ENCODE measurements around the gene CCDC170. TPM values are rescaled to one million over a fixed set of nuclear protein-coding genes. Genes with fewer than 3 reads are reported as not detected.
"Not testable (repeated sequence)": the region's sequence is repeated elsewhere in the genome, so short reads cannot be mapped to it uniquely, and the experiment has no call there.

CCDC170 gene
- total RNA-seq, 1 experiment from 2014 or later: 0.12 TPM

DNA sequence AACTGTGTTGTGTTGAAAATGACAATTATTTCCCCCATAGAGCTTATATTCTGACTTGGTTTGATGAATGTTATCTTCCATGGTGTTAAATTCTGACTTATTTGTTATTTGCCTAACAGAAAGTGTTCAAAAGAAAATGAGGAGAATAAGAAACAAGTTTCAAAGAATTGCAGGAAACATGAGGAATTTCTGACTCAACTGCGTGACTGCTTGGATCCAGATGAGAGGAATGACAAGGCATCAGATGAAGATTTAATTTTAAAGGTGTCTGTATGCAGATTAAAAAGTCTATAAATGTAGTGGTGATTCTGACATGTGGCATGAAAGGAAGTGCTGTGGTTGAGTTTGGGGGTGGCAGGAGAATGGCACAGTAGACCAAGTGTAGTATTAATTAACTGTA, 50.6 kb downstream of the CCDC170 start:
- ATAC-seq (no peak), DNase-seq (ENCODE audit: low read depth, low spot score) (no peak)
- no peaks in the 10 kb centered on the region for H3K27me3 ChIP-seq (ENCODE audit: insufficient read depth, low read length)
- BruUV-seq (replicated peaks): no TSS peak
- intact Hi-C loops (cut with micrococcal nuclease): no loop called here
- no peaks in the 10 kb centered on the region for H3K4me1 ChIP-seq (ENCODE audit: control insufficient read depth in 1 of 2, insufficient read depth in 2 of 2, low read length in 2 of 2)
- ChIA-PET CTCF (no interaction called here), POLR2A (no interaction called here), RAD21 (ENCODE audit: low non-redundant PET in 1 of 2, low total read pairs in 2 of 2, uncharacterized antibody in 2 of 2, unreplicated experiment in 2 of 2) (no interaction called here)
- no peaks in the 10 kb centered on the region for H3K79me2 ChIP-seq (ENCODE audit: insufficient read depth, low read length)
- H3K9me2 ChIP-seq (ENCODE audit: insufficient read depth): no peaks in the 10 kb centered on the region
- H3K9me3 ChIP-seq (ENCODE audit: control insufficient read depth in 1 of 2, insufficient read depth in 1 of 2, low read depth in 1 of 2, low read length in 2 of 2): 0 out of 4 replicates have a peak, but pooled peaks cover 0 to 3% of the 10 kb centered on the region in 2 experiments
- TF ChIP-seq POLR2A (IDR thresholded peaks at IDR 0.05; ENCODE audit: borderline replicate concordance, extremely low read depth, insufficient read depth, insufficient read length) (no peak), FOSL1 (IDR thresholded peaks at IDR 0.05; ENCODE audit: low read depth) (no peak), ZFX (IDR thresholded peaks at IDR 0.05) (no peak), ELF1 (IDR thresholded peaks at IDR 0.05; ENCODE audit: borderline replicate concordance, low read depth) (no peak), SRF (IDR thresholded peaks at IDR 0.05; ENCODE audit: low read depth) (no peak), SIN3A (IDR thresholded peaks at IDR 0.05; ENCODE audit: low read depth) (no peak)
- TF ChIP-seq, protein P1, sequence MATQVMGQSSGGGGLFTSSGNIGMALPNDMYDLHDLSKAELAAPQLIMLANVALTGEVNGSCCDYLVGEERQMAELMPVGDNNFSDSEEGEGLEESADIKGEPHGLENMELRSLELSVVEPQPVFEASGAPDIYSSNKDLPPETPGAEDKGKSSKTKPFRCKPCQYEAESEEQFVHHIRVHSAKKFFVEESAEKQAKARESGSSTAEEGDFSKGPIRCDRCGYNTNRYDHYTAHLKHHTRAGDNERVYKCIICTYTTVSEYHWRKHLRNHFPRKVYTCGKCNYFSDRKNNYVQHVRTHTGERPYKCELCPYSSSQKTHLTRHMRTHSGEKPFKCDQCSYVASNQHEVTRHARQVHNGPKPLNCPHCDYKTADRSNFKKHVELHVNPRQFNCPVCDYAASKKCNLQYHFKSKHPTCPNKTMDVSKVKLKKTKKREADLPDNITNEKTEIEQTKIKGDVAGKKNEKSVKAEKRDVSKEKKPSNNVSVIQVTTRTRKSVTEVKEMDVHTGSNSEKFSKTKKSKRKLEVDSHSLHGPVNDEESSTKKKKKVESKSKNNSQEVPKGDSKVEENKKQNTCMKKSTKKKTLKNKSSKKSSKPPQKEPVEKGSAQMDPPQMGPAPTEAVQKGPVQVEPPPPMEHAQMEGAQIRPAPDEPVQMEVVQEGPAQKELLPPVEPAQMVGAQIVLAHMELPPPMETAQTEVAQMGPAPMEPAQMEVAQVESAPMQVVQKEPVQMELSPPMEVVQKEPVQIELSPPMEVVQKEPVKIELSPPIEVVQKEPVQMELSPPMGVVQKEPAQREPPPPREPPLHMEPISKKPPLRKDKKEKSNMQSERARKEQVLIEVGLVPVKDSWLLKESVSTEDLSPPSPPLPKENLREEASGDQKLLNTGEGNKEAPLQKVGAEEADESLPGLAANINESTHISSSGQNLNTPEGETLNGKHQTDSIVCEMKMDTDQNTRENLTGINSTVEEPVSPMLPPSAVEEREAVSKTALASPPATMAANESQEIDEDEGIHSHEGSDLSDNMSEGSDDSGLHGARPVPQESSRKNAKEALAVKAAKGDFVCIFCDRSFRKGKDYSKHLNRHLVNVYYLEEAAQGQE (IDR thresholded peaks at IDR 0.05; ENCODE audit: low read depth): no peak
- TF ChIP-seq, protein P2, sequence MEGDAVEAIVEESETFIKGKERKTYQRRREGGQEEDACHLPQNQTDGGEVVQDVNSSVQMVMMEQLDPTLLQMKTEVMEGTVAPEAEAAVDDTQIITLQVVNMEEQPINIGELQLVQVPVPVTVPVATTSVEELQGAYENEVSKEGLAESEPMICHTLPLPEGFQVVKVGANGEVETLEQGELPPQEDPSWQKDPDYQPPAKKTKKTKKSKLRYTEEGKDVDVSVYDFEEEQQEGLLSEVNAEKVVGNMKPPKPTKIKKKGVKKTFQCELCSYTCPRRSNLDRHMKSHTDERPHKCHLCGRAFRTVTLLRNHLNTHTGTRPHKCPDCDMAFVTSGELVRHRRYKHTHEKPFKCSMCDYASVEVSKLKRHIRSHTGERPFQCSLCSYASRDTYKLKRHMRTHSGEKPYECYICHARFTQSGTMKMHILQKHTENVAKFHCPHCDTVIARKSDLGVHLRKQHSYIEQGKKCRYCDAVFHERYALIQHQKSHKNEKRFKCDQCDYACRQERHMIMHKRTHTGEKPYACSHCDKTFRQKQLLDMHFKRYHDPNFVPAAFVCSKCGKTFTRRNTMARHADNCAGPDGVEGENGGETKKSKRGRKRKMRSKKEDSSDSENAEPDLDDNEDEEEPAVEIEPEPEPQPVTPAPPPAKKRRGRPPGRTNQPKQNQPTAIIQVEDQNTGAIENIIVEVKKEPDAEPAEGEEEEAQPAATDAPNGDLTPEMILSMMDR (IDR thresholded peaks at IDR 0.05 in 2 of 3, conservative IDR thresholded peaks at IDR 0.05 in 1 of 3; ENCODE audit: borderline replicate concordance in 1 of 3, insufficient read depth in 1 of 3, low read depth in 2 of 3, low read length in 2 of 3): no peak
- TF ChIP-seq, protein P3, sequence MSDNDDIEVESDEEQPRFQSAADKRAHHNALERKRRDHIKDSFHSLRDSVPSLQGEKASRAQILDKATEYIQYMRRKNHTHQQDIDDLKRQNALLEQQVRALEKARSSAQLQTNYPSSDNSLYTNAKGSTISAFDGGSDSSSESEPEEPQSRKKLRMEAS (IDR thresholded peaks at IDR 0.05): no peak
- H3K36me3 ChIP-seq (ENCODE audit: control insufficient read depth in 1 of 2, insufficient read depth in 2 of 2, low read length in 2 of 2): no peaks in the 10 kb centered on the region
- no peaks in the 10 kb centered on the region for H4K20me1 ChIP-seq (ENCODE audit: insufficient read depth)
- H2AFZ ChIP-seq (ENCODE audit: low read depth, low read length, poor library complexity, severe bottlenecking): no peak overlapping the region
- H3K27ac ChIP-seq (ENCODE audit: low read depth, low read length): no peak overlapping the region
- no peak overlapping the region for H3K4me2 ChIP-seq (ENCODE audit: low read length)
- H3K9ac ChIP-seq (ENCODE audit: low read length): no peak overlapping the region
- no peak overlapping the region for H3K4me3 ChIP-seq (replicated peaks in 1 of 2; ENCODE audit: low read depth in 1 of 2, low read length in 2 of 2)

DNA sequence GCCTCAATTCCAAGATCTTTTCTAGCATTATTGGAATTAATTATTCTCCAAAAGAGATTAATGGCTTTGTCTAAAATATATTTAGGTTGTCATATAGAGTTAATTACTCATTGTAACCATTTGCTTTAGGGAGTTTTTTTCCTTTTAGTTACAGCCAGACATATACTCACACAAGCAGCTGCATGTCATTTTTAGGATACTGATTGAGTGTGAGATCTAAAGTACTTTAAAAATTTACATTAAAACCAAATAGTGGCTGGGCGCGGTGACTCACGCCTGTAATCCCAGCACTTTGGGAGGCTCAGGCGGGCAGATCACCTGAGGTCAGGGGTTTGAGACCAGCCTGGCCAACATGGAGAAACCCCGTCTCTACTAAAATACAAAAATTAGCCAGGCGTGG, 51.1 kb downstream of the CCDC170 start:
- RAD21 ChIA-PET (ENCODE audit: low non-redundant PET in 1 of 2, low total read pairs in 2 of 2, uncharacterized antibody in 2 of 2, unreplicated experiment in 2 of 2); H3K4me1 ChIP-seq (ENCODE audit: control insufficient read depth in 1 of 2, insufficient read depth in 2 of 2, low read length in 2 of 2); H2AFZ ChIP-seq (ENCODE audit: low read depth, low read length, poor library complexity, severe bottlenecking); H3K36me3 ChIP-seq (ENCODE audit: control insufficient read depth in 1 of 2, insufficient read depth in 2 of 2, low read length in 2 of 2); CTCF ChIA-PET; H3K4me3 ChIP-seq (replicated peaks in 1 of 2; ENCODE audit: low read depth in 1 of 2, low read length in 2 of 2); H3K4me2 ChIP-seq (ENCODE audit: low read length); POLR2A ChIA-PET; H3K9me3 ChIP-seq (ENCODE audit: control insufficient read depth in 1 of 2, insufficient read depth in 1 of 2, low read depth in 1 of 2, low read length in 2 of 2); DNase-seq (ENCODE audit: low read depth, low spot score); H4K20me1 ChIP-seq (ENCODE audit: insufficient read depth); H3K27me3 ChIP-seq (ENCODE audit: insufficient read depth, low read length); H3K27ac ChIP-seq (ENCODE audit: low read depth, low read length); H3K9me2 ChIP-seq (ENCODE audit: insufficient read depth); ATAC-seq; H3K9ac ChIP-seq (ENCODE audit: low read length); intact Hi-C loops (cut with micrococcal nuclease); BruUV-seq (replicated peaks); H3K79me2 ChIP-seq (ENCODE audit: insufficient read depth, low read length): not testable (repeated sequence)
